K562 (cell line): ENCODE measurements around the gene HAUS1. TPM values are rescaled to one million over a fixed set of nuclear protein-coding genes. Genes with fewer than 3 reads are reported as not detected.
A peak's percentile ranks its signal among the peaks of the same experiment; 100 is the strongest.

Source experiments
- ARNT ChIP-seq, 2 experiments: fragments of 450-650 bp; IDR thresholded peaks; 2 replicates each; pipeline ENCODE4 v1.6.1; 2016; ENCODE audit warnings: mild to moderate bottlenecking in 1 of 2
- CEBPB ChIP-seq: fragments of 450-650 bp; IDR thresholded peaks from 2 replicates; pipeline ENCODE4 v1.6.1; 2016; ENCODE audit warnings: missing genetic modification characterization, missing compliant biosample characterization
- CEBPG ChIP-seq, 3 experiments: fragments of 200-800 bp in 1 of 3; sonication (Bioruptor generic) in 1 of 3; sonication (generic) in 1 of 3; formaldehyde crosslinking in 1 of 3; IDR thresholded peaks in 2 of 3; conservative IDR thresholded peaks in 1 of 3; 2 replicates each; pipeline versions ENCODE4 v1.6.1 to v1.8.0; 2016 to 2022; ENCODE audit warnings: missing compliant biosample characterization in 2 of 3, missing genetic modification characterization in 2 of 3, mild to moderate bottlenecking in 1 of 3, missing genetic modification reagents in 1 of 3
- CREB1 ChIP-seq, 2 experiments: sonication (generic) in 1 of 2; formaldehyde crosslinking in 1 of 2; IDR thresholded peaks; 2 replicates each; pipeline versions ENCODE4 v1.6.1 to v1.8.0; 2012 to 2022; ENCODE audit warnings: inconsistent platforms in 1 of 2, mild to moderate bottlenecking in 1 of 2, missing genetic modification reagents in 1 of 2, moderate library complexity in 1 of 2
- CSDE1 ChIP-seq, 2 experiments: fragments of 450-650 bp; IDR thresholded peaks; 2 replicates each; pipeline ENCODE4 v1.6.1; 2016; ENCODE audit warnings: mild to moderate bottlenecking in 1 of 2
- DMBX1 ChIP-seq: fragments of 250-450 bp; sonication (Bioruptor Pico); IDR thresholded peaks from 2 replicates; pipeline ENCODE4 v1.8.0; 2022; ENCODE audit warnings: inconsistent platforms, mild to moderate bottlenecking, moderate library complexity, borderline replicate concordance
- DPF2 ChIP-seq: fragments of 450-650 bp; IDR thresholded peaks from 2 replicates; pipeline ENCODE4 v1.6.1; 2016
- E2F3 ChIP-seq: fragments of 250-450 bp; sonication (Bioruptor Pico); IDR thresholded peaks from 2 replicates; pipeline ENCODE4 v1.4.0; 2020; ENCODE audit warnings: mild to moderate bottlenecking
- ESRRB ChIP-seq: fragments of 250-450 bp; sonication (Bioruptor Pico); IDR thresholded peaks from 2 replicates; pipeline ENCODE4 v1.5.0; 2020; ENCODE audit warnings: mild to moderate bottlenecking, moderate library complexity, borderline replicate concordance
- HNRNPH1 ChIP-seq: fragments of 200-400 bp; formaldehyde crosslinking; optimal IDR thresholded peaks from 2 replicates; pipeline ENCODE3; 2017; ENCODE audit warnings: low read depth, mild to moderate bottlenecking, low read length, moderate library complexity
- MEF2A ChIP-seq: IDR thresholded peaks from 2 replicates; pipeline ENCODE4 v1.6.1; 2011; ENCODE audit warnings: low read depth, mild to moderate bottlenecking, low read length, moderate library complexity; ENCODE audit not compliant: control insufficient read depth
- POLR3A ChIP-seq: IDR thresholded peaks from 2 replicates; pipeline ENCODE4 v1.6.1; 2011; ENCODE audit warnings: borderline replicate concordance, mild to moderate bottlenecking, moderate library complexity; ENCODE audit not compliant: insufficient read length, insufficient read depth; ENCODE audit errors: extremely low read depth
- RHOXF2B ChIP-seq: fragments of 250-450 bp; sonication (Bioruptor Pico); conservative IDR thresholded peaks from 2 replicates; pipeline ENCODE4 v1.5.1; 2021
- TFAM ChIP-seq: fragments of 250-450 bp; sonication (Bioruptor Pico); conservative IDR thresholded peaks from 2 replicates; pipeline ENCODE4 v1.5.0; 2021; ENCODE audit warnings: mild to moderate bottlenecking, moderate library complexity
- ZFP36 ChIP-seq: fragments of 150-350 bp; IDR thresholded peaks from 2 replicates; pipeline ENCODE4 v1.6.1; 2018; ENCODE audit warnings: low read length, low read depth; ENCODE audit not compliant: partially characterized antibody
- ZNF431 ChIP-seq: sonication (generic); formaldehyde crosslinking; IDR thresholded peaks from 2 replicates; pipeline ENCODE4 v1.8.0; 2022; ENCODE audit warnings: mild to moderate bottlenecking, missing genetic modification reagents
- ZNF507 ChIP-seq: conservative IDR thresholded peaks from 2 replicates; pipeline ENCODE4 v1.6.1; 2017; ENCODE audit warnings: missing genetic modification characterization, missing compliant biosample characterization
- ZNF766 ChIP-seq: fragments of 200-800 bp; sonication (Bioruptor generic); conservative IDR thresholded peaks from 2 replicates; pipeline ENCODE4 v1.6.1; 2016; ENCODE audit warnings: missing genetic modification characterization, missing compliant biosample characterization
- ZNF778 ChIP-seq: fragments of 450-650 bp; formaldehyde crosslinking; IDR thresholded peaks from 2 replicates; pipeline ENCODE4 v1.4.0; 2020; ENCODE audit warnings: mild to moderate bottlenecking, moderate library complexity
- polyA plus RNA-seq, 8 experiments: library from polyadenylated mRNA; depleted of rRNA in 4 of 8; stranded (reverse) in 5 of 8; unstranded in 3 of 8; fragments of >200 nt; fragmentation: Nextera tagmentation in 2 of 8; fragmentation: Illumina TruSeq in 1 of 8; extraction: Ambion mirVana in 2 of 8; extraction: Trizol in 1 of 8; gene quantifications; 2 replicates each; pipeline versions ENCODE4 v1.2.1 to v1.2.3, GENCODE V29; 2011 to 2014; ENCODE audit warnings: inconsistent platforms in 1 of 8, missing spikeins in 1 of 8
- total RNA-seq, 7 experiments: library from RNA; depleted of rRNA in 6 of 7; stranded (reverse); fragments of >200 nt in 6 of 7; fragmentation: Illumina TruSeq in 2 of 7; extraction: Trizol in 2 of 7; gene quantifications; 2 replicates each; pipeline versions ENCODE4 v1.2.1 to v1.2.3, GENCODE V29; 2011 to 2021; ENCODE audit warnings: low replicate concordance in 1 of 7
- TF ChIP-seq, protein P1 (sequence below), 2 experiments: fragments of 450-650 bp; IDR thresholded peaks; 2 replicates each; pipeline ENCODE4 v1.6.1; 2018; ENCODE audit warnings: mild to moderate bottlenecking in 2 of 2, low read depth in 1 of 2; ENCODE audit not compliant: partially characterized antibody in 2 of 2
- TF ChIP-seq, protein P2 (sequence below): sonication (generic); formaldehyde crosslinking; IDR thresholded peaks from 2 replicates; pipeline ENCODE4 v1.8.1; 2023; ENCODE audit warnings: mild to moderate bottlenecking, missing genetic modification reagents

The HAUS1 gene
- total and polyA plus RNA-seq, 9 of the 15 experiments (the other 6 are each of a cell fraction or from before 2014, with no cell fraction given): 45.6 to 135 (median 76.3) TPM

DNA sequence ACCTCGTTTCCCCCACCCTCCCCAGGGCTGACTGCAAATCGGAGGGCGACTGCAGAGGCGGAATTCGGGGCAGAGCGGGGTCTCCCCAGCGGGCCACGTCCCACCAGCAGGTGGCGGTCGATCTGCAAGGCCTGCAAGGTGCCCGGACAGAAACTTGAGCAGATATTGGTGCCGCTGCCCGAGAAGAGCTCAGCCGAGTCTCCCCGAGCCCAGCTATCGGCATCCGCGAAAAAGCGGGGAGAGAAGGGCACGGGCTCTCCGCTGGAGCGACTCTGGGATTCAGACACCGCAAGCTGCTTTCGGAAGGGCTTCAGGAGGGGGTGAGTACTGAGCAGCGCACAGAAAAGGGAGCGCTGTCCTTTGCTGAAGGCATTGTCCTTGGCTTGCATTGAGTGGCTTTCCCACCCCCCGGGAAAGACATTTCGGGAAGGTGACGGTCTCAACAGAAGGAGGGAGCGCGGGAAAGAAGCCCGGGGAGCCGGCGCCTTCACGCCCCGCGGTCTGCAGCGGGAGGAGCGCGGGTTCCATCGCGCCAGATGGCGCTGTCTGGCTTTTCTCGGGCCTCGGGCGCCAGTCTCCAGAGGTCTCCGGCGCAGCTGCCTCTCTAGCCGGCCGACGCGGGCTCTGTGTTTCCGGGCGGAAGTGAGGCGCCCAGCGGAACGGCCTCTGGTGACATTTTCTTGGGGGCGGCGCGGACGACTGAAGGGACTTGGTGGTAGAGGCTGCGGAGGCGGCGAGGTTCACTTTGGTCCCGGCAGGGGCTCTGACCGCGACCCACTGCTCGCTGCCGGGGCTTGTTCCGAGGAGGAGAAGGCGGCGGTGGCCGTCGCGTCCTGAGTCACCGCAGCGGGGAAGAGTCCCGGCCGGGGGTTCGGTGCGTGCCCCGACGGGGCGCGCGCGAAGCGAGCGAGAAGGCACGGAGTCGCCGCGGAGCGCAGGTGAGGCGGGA is 69.5 kb downstream of the HAUS1 start (continued):
- TF ChIP-seq RHOXF2B (CRISPR knock-in tag) (no peak), ZNF778 (no peak), ESRRB (CRISPR knock-in tag) (no peak), HNRNPH1 (no peak), CEBPB (no peak), CREB1 (IDR thresholded peaks at IDR 0.05) (peak; percentile 21; the same call in 1 of the 2 replicates), CREB1 (CRISPR knock-in tag; IDR thresholded peaks at IDR 0.05) (no peak), POLR3A (no peak), DPF2 (0 out of 2 replicates have a peak, but pooled peaks have one; percentile 37), CSDE1 (IDR thresholded peaks at IDR 0.05) (no peak), ZNF766 (CRISPR knock-in tag) (peak; percentile 64; the same call in 1 of the 2 replicates), ARNT (IDR thresholded peaks at IDR 0.05) (no peak), ZFP36 (no peak), ZNF507 (tag) (no peak), TFAM (no peak), MEF2A (no peak), ZNF431 (CRISPR knock-in tag) (no peak), E2F3 (CRISPR knock-in tag) (0 out of 2 replicates have a peak, but pooled peaks have one; percentile 14), DMBX1 (CRISPR knock-in tag) (no peak; the same call in 1 of the 2 replicates), CEBPG (CRISPR knock-in tag; IDR thresholded peaks at IDR 0.05) (no peak), CEBPG (tag; conservative IDR thresholded peaks at IDR 0.05 in 1 of 2, IDR thresholded peaks at IDR 0.05 in 1 of 2) (no peak)
- TF ChIP-seq, protein P1, sequence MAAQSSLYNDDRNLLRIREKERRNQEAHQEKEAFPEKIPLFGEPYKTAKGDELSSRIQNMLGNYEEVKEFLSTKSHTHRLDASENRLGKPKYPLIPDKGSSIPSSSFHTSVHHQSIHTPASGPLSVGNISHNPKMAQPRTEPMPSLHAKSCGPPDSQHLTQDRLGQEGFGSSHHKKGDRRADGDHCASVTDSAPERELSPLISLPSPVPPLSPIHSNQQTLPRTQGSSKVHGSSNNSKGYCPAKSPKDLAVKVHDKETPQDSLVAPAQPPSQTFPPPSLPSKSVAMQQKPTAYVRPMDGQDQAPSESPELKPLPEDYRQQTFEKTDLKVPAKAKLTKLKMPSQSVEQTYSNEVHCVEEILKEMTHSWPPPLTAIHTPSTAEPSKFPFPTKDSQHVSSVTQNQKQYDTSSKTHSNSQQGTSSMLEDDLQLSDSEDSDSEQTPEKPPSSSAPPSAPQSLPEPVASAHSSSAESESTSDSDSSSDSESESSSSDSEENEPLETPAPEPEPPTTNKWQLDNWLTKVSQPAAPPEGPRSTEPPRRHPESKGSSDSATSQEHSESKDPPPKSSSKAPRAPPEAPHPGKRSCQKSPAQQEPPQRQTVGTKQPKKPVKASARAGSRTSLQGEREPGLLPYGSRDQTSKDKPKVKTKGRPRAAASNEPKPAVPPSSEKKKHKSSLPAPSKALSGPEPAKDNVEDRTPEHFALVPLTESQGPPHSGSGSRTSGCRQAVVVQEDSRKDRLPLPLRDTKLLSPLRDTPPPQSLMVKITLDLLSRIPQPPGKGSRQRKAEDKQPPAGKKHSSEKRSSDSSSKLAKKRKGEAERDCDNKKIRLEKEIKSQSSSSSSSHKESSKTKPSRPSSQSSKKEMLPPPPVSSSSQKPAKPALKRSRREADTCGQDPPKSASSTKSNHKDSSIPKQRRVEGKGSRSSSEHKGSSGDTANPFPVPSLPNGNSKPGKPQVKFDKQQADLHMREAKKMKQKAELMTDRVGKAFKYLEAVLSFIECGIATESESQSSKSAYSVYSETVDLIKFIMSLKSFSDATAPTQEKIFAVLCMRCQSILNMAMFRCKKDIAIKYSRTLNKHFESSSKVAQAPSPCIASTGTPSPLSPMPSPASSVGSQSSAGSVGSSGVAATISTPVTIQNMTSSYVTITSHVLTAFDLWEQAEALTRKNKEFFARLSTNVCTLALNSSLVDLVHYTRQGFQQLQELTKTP (IDR thresholded peaks at IDR 0.05; ENCODE audit: low read depth in 1 of 2, partially characterized antibody in 2 of 2): no peak
- TF ChIP-seq, protein P2, sequence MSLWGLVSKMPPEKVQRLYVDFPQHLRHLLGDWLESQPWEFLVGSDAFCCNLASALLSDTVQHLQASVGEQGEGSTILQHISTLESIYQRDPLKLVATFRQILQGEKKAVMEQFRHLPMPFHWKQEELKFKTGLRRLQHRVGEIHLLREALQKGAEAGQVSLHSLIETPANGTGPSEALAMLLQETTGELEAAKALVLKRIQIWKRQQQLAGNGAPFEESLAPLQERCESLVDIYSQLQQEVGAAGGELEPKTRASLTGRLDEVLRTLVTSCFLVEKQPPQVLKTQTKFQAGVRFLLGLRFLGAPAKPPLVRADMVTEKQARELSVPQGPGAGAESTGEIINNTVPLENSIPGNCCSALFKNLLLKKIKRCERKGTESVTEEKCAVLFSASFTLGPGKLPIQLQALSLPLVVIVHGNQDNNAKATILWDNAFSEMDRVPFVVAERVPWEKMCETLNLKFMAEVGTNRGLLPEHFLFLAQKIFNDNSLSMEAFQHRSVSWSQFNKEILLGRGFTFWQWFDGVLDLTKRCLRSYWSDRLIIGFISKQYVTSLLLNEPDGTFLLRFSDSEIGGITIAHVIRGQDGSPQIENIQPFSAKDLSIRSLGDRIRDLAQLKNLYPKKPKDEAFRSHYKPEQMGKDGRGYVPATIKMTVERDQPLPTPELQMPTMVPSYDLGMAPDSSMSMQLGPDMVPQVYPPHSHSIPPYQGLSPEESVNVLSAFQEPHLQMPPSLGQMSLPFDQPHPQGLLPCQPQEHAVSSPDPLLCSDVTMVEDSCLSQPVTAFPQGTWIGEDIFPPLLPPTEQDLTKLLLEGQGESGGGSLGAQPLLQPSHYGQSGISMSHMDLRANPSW (CRISPR knock-in tag): no peak
